Osteocyte (in vitro differentiated cells): ENCODE results near the gene KLF2. TPM values are rescaled to one million over a fixed set of nuclear protein-coding genes. Genes with fewer than 3 reads are reported as not detected.

ENCODE experiments used
- DNase-seq: peaks from one replicate; pipeline ENCODE4 v3.0.0; 2021; ENCODE audit warnings: mixed read lengths; ENCODE audit not compliant: unreplicated experiment; ENCODE audit errors: extremely low spot score
- H3K27ac Mint-ChIP-seq: one replicate; pipeline ENCODE4 v1.8.0; 2021; ENCODE audit warnings: mild to moderate bottlenecking, mixed read lengths; ENCODE audit not compliant: unreplicated experiment
- H3K27me3 Mint-ChIP-seq: one replicate; pipeline ENCODE4 v1.8.0; 2021; ENCODE audit warnings: mixed read lengths; ENCODE audit not compliant: unreplicated experiment
- H3K36me3 Mint-ChIP-seq: one replicate; pipeline ENCODE4 v1.8.0; 2021; ENCODE audit warnings: mixed read lengths; ENCODE audit not compliant: unreplicated experiment
- H3K4me1 Mint-ChIP-seq: one replicate; pipeline ENCODE4 v1.8.0; 2021; ENCODE audit warnings: mixed read lengths; ENCODE audit not compliant: unreplicated experiment
- H3K4me3 Mint-ChIP-seq: one replicate; pipeline ENCODE4 v1.8.0; 2021; ENCODE audit warnings: mild to moderate bottlenecking, moderate library complexity, mixed read lengths; ENCODE audit not compliant: unreplicated experiment
- H3K9me3 Mint-ChIP-seq: one replicate; pipeline ENCODE4 v1.8.0; 2021; ENCODE audit warnings: mixed read lengths; ENCODE audit not compliant: unreplicated experiment
- total RNA-seq: library from RNA; stranded (reverse); gene quantifications from 2 replicates; pipeline ENCODE4 v1.2.1, GENCODE V29; 2021
- TF ChIP-seq, protein P1 (sequence below): fragments of 200-600 bp; sonication (generic); IDR thresholded peaks from 2 replicates; pipeline ENCODE4 v1.5.0; 2021; ENCODE audit warnings: antibody characterized with exemption, mild to moderate bottlenecking, moderate library complexity

The KLF2 gene
- total RNA-seq, 1 donor from 2014 or later, result 55.5 TPM

DNA sequence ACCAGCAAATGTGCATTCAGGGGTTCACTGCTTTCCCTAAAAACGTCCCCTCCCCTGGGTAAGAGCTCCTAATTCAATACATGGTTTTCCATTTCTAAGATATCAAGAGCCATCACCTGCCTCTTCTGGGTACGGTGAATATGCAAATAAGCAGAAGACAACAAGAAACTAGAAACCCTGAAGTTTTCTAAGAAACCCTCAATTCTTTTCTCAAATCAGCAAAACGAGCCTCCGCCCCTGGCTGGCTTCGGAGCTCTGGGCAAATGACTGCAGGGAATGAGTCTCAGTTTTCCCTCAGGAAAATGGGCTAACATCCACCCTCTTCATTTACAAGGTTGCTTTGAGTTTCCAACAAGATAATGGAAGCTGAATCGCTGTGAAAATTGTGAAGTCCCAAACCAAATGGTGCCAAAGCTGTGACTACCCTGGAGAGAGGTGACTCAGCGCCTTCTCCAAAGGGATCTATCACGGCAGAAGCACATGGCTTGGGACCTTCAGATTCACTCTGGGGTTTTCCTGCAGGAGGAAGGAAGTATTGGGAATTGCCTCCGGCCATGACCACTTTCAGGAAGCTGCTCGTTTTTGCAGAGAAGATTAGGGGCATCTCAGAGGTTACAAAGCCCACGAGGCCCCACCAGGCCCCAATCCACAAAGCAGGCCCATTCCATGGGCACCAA is 26.6 kb downstream of the KLF2 start:
- TF ChIP-seq, protein P1, sequence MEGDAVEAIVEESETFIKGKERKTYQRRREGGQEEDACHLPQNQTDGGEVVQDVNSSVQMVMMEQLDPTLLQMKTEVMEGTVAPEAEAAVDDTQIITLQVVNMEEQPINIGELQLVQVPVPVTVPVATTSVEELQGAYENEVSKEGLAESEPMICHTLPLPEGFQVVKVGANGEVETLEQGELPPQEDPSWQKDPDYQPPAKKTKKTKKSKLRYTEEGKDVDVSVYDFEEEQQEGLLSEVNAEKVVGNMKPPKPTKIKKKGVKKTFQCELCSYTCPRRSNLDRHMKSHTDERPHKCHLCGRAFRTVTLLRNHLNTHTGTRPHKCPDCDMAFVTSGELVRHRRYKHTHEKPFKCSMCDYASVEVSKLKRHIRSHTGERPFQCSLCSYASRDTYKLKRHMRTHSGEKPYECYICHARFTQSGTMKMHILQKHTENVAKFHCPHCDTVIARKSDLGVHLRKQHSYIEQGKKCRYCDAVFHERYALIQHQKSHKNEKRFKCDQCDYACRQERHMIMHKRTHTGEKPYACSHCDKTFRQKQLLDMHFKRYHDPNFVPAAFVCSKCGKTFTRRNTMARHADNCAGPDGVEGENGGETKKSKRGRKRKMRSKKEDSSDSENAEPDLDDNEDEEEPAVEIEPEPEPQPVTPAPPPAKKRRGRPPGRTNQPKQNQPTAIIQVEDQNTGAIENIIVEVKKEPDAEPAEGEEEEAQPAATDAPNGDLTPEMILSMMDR, result no peak
- H3K9me3 Mint-ChIP-seq, result no peaks in the 10 kb centered on the region
- no peak overlapping the region for H3K27ac Mint-ChIP-seq
- H3K4me3 Mint-ChIP-seq, result no peak overlapping the region
- no peaks in the 10 kb centered on the region for H3K27me3 Mint-ChIP-seq
- peaks cover 2% of the 10 kb centered on the region for H3K36me3 Mint-ChIP-seq
- H3K4me1 Mint-ChIP-seq, result peaks cover 1% of the 10 kb centered on the region
- DNase-seq, result no peak

DNA sequence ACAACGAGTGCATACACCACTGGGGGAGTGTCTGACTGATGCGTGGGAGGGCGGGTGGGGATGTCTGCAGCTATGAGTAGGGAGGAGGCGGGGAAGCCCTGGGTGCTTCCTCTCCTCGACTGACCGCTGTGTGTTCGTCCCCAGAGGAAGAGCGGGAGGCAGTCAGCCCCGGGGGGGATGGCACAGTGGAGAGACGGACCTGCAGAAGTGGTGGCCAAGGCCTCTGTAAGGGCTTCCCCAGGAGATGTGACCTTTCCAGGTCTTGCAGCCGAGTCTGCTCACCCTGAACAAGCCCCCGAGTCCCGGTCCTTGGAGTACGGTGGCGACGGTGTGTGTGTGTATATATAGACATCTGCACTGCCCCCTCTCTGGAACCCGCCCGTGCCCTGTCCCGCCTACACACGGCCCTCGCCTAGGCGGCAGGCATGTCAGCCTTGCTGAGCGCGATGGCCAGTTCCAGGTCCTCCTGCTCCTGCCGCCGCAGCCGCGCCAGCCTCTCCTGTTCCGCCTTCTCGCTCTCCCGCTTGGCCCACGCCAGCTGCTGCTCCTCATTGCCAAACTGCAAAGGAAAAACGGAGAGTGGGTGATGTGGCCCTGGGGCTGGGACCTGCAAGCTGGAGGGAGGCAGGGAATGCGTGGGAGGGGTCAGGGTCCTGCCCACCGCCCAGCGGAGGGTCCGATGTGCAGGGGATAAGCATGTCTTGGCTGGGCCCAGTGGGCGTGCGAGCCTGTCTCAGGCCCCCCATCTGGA is 30.8 kb downstream of the KLF2 start:
- H3K27me3 Mint-ChIP-seq, result no peaks in the 10 kb centered on the region
- no peak overlapping the region for H3K27ac Mint-ChIP-seq
- no peaks in the 10 kb centered on the region for H3K9me3 Mint-ChIP-seq
- H3K36me3 Mint-ChIP-seq, result peaks cover 6% of the 10 kb centered on the region
- no peak overlapping the region for H3K4me3 Mint-ChIP-seq
- TF ChIP-seq, protein P1, result no peak
- H3K4me1 Mint-ChIP-seq, result peaks cover 4% of the 10 kb centered on the region
- no peak for DNase-seq

DNA sequence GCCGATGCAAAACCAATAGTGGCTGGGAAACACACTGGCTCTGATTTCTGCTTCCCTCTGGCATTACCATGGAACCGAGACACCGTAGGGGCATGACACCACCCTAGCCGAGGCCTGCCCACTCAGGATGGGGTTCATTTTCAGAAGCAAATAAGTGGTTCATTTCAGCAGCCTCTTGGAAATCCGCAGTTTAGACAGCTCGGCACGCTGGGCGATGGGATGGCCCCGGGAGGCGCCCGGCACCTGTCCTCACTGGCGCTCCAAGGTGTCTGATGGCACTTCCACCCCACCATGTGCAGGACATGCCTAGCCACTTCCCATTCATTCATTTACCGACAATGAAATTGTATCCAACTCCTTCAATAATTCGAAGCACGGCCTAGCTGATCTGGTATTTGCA is 33.8 kb downstream of the KLF2 start:
- TF ChIP-seq, protein P1, result no peak
- no peak for DNase-seq
- Mint-ChIP-seq H3K4me3 (no peak overlapping the region), H3K9me3 (no peaks in the 10 kb centered on the region), H3K27me3 (no peaks in the 10 kb centered on the region), H3K27ac (no peak overlapping the region), H3K36me3 (peaks cover 10% of the 10 kb centered on the region), H3K4me1 (peaks cover 4% of the 10 kb centered on the region)

DNA sequence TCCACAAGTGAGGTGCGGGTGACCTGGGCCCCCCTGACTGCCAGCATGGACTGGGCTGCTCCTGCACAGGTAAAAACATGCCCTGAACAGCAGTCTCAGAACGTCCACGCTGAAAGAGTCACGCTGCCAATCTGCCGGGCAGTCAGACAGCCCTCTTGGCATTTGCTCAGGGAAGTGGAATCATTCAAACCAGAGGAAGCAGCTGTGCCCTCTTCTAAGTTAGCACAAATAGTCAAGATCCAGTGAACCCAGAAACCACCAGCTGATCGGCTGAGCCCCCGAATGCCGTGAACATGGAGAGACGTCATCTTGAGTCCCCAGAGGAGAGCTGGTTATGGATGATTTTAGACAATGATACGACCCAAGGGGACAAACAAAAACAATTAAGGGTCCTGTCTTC is 34.4 kb downstream of the KLF2 start:
- DNase-seq, result no peak
- Mint-ChIP-seq H3K4me3 (no peak overlapping the region), H3K4me1 (peaks cover 4% of the 10 kb centered on the region), H3K36me3 (peaks cover 10% of the 10 kb centered on the region), H3K27me3 (no peaks in the 10 kb centered on the region), H3K27ac (no peak overlapping the region), H3K9me3 (no peaks in the 10 kb centered on the region)
- TF ChIP-seq, protein P1, result no peak

DNA sequence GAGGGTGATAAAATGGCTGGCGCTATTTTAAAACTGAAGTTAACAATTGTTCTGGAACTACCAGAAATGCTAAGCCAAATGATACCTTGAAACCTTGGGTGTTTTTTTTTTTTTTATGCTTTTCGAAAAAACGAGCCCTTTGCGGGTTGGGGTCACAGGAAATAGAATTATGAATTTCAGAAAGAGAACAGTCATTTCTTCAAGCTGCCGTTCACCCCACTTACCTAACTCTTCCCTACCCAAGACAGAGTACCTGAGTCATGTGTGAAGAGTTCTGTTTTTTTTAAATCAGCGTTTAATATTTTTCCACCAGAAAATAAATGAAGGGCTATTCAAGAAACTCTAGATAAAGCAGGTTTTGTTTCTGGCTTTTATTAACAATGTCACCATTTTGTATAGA is 35.3 kb downstream of the KLF2 start:
- Mint-ChIP-seq H3K36me3 (peaks cover 10% of the 10 kb centered on the region), H3K4me3 (no peak overlapping the region), H3K9me3 (no peaks in the 10 kb centered on the region), H3K27me3 (no peaks in the 10 kb centered on the region), H3K4me1 (peaks cover 4% of the 10 kb centered on the region), H3K27ac (no peak overlapping the region)
- TF ChIP-seq, protein P1, result no peak
- no peak for DNase-seq
